HepG2 (cell line): ENCODE results near the gene BCAS4. TPM values are rescaled to one million over a fixed set of nuclear protein-coding genes. Genes with fewer than 3 reads are reported as not detected.

Experiments used
- ELK4 ChIP-seq: sonication (generic); formaldehyde crosslinking; IDR thresholded peaks from 2 replicates; pipeline ENCODE4 v1.9.0; 2021; ENCODE audit warnings: missing genetic modification reagents, borderline replicate concordance
- FOXC1 ChIP-seq: sonication (generic); formaldehyde crosslinking; IDR thresholded peaks from 2 replicates; pipeline ENCODE4 v1.8.0; 2022; ENCODE audit warnings: mild to moderate bottlenecking, missing genetic modification reagents, borderline replicate concordance
- FOXO1 ChIP-seq: sonication (generic); formaldehyde crosslinking; IDR thresholded peaks from 2 replicates; pipeline ENCODE4 v1.4.0; 2020; ENCODE audit warnings: missing genetic modification reagents
- JDP2 ChIP-seq: sonication (generic); formaldehyde crosslinking; IDR thresholded peaks from 2 replicates; pipeline ENCODE4 v1.8.1; 2022; ENCODE audit warnings: missing genetic modification reagents, borderline replicate concordance
- KDM6A ChIP-seq: IDR thresholded peaks from 2 replicates; pipeline ENCODE4 v1.6.1; 2016; ENCODE audit warnings: low read depth
- KLF9 ChIP-seq: IDR thresholded peaks from 2 replicates; pipeline ENCODE4 v1.6.1; 2016; ENCODE audit warnings: low read depth
- MTA1 ChIP-seq: sonication (generic); formaldehyde crosslinking; IDR thresholded peaks from 2 replicates; pipeline ENCODE4 v1.4.0; 2020; ENCODE audit warnings: missing genetic modification reagents, mild to moderate bottlenecking, borderline replicate concordance
- NCOA5 ChIP-seq: sonication (generic); formaldehyde crosslinking; IDR thresholded peaks from 2 replicates; pipeline ENCODE4 v1.4.0; 2020; ENCODE audit warnings: missing genetic modification reagents
- NFIB ChIP-seq: sonication (generic); formaldehyde crosslinking; IDR thresholded peaks from 2 replicates; pipeline ENCODE4 v1.9.0; 2021; ENCODE audit warnings: missing genetic modification reagents, mild to moderate bottlenecking, borderline replicate concordance
- PCBP1 ChIP-seq: fragments of 200-400 bp; formaldehyde crosslinking; IDR thresholded peaks from 2 replicates; pipeline ENCODE4 v1.6.1; 2017; ENCODE audit warnings: mild to moderate bottlenecking, low read depth, low read length, borderline replicate concordance
- SATB2 ChIP-seq: sonication (generic); formaldehyde crosslinking; IDR thresholded peaks from 2 replicates; pipeline ENCODE4 v1.5.0; 2020; ENCODE audit warnings: missing genetic modification reagents
- SIN3A ChIP-seq: IDR thresholded peaks from 2 replicates; pipeline ENCODE4 v1.6.1; 2011; ENCODE audit warnings: low read depth, mild to moderate bottlenecking, control low read depth, low read length, borderline replicate concordance
- SMYD3 ChIP-seq: sonication (generic); formaldehyde crosslinking; IDR thresholded peaks from 2 replicates; pipeline ENCODE4 v1.8.1; 2023; ENCODE audit warnings: mild to moderate bottlenecking, missing genetic modification reagents
- TFAP4 ChIP-seq: sonication (generic); IDR thresholded peaks from 2 replicates; pipeline ENCODE4 v1.6.1; 2016; ENCODE audit warnings: low read depth, borderline replicate concordance
- TGIF2 ChIP-seq: IDR thresholded peaks from 2 replicates; pipeline ENCODE4 v1.6.1; 2016; ENCODE audit warnings: control low read depth, missing compliant biosample characterization
- ZBTB7A ChIP-seq: sonication (generic); formaldehyde crosslinking; IDR thresholded peaks from 2 replicates; pipeline ENCODE4 v1.8.0; 2022; ENCODE audit warnings: mild to moderate bottlenecking, missing genetic modification reagents
- ZKSCAN8 ChIP-seq: IDR thresholded peaks from 2 replicates; pipeline ENCODE4 v1.6.1; 2016; ENCODE audit warnings: borderline replicate concordance, missing genetic modification reagents, missing compliant biosample characterization
- ZNF251 ChIP-seq: sonication (generic); formaldehyde crosslinking; IDR thresholded peaks from 2 replicates; pipeline ENCODE4 v1.9.0; 2021; ENCODE audit warnings: mild to moderate bottlenecking, missing genetic modification reagents
- ZNF263 ChIP-seq: sonication (generic); formaldehyde crosslinking; IDR thresholded peaks from 2 replicates; pipeline ENCODE4 v1.4.0; 2020; ENCODE audit warnings: missing genetic modification reagents
- ZNF552 ChIP-seq: sonication (generic); formaldehyde crosslinking; IDR thresholded peaks from 2 replicates; pipeline ENCODE4 v1.9.0; 2022; ENCODE audit warnings: missing genetic modification reagents, mild to moderate bottlenecking, borderline replicate concordance
- ZNF746 ChIP-seq: sonication (generic); formaldehyde crosslinking; IDR thresholded peaks from 2 replicates; pipeline ENCODE4 v1.8.0; 2022; ENCODE audit warnings: mild to moderate bottlenecking, missing genetic modification reagents
- ZNF766 ChIP-seq: sonication (generic); formaldehyde crosslinking; IDR thresholded peaks from 2 replicates; pipeline ENCODE4 v1.5.0; 2020; ENCODE audit warnings: missing genetic modification reagents, borderline replicate concordance
- ZNF776 ChIP-seq: sonication (generic); formaldehyde crosslinking; IDR thresholded peaks from 2 replicates; pipeline ENCODE4 v1.4.0; 2020; ENCODE audit warnings: mild to moderate bottlenecking, missing genetic modification reagents
- ZZZ3 ChIP-seq: sonication (generic); formaldehyde crosslinking; IDR thresholded peaks from 2 replicates; pipeline ENCODE4 v1.4.0; 2020; ENCODE audit warnings: missing genetic modification reagents, mild to moderate bottlenecking, borderline replicate concordance
- polyA plus RNA-seq, 8 experiments: library from polyadenylated mRNA; depleted of rRNA in 3 of 8; stranded (reverse) in 7 of 8; unstranded in 1 of 8; fragments of >200 nt; fragmentation: Illumina TruSeq in 4 of 8; extraction: Trizol in 4 of 8; gene quantifications; 2 replicates each; pipeline versions ENCODE4 v1.2.1 to v1.2.3, GENCODE V29; 2011 to 2016; ENCODE audit warnings: low read depth in 4 of 8, missing spikeins in 1 of 8, mixed read lengths in 1 of 8; ENCODE audit not compliant: insufficient read depth in 1 of 8
- total RNA-seq, 5 experiments: library from RNA; depleted of rRNA; stranded (reverse); fragments of >200 nt; fragmentation: Illumina TruSeq; extraction: Trizol; gene quantifications; 2 replicates each; pipeline ENCODE4 v1.2.3, GENCODE V29; 2016; ENCODE audit warnings: low read depth in 1 of 5
- TF ChIP-seq, protein P1 (sequence below): sonication (generic); formaldehyde crosslinking; IDR thresholded peaks from 2 replicates; pipeline ENCODE4 v1.4.0; 2020; ENCODE audit warnings: low read depth, missing genetic modification reagents

BCAS4 gene
- total and polyA plus RNA-seq, 2 of the 13 experiments (the other 11 are each of a cell fraction or from before 2014, with no cell fraction given): 7.2 to 8.0 TPM

GRCh38 chr20:50855498-50856474, 60.9 kb downstream of the BCAS4 start (continued):
- TF ChIP-seq, protein P1, sequence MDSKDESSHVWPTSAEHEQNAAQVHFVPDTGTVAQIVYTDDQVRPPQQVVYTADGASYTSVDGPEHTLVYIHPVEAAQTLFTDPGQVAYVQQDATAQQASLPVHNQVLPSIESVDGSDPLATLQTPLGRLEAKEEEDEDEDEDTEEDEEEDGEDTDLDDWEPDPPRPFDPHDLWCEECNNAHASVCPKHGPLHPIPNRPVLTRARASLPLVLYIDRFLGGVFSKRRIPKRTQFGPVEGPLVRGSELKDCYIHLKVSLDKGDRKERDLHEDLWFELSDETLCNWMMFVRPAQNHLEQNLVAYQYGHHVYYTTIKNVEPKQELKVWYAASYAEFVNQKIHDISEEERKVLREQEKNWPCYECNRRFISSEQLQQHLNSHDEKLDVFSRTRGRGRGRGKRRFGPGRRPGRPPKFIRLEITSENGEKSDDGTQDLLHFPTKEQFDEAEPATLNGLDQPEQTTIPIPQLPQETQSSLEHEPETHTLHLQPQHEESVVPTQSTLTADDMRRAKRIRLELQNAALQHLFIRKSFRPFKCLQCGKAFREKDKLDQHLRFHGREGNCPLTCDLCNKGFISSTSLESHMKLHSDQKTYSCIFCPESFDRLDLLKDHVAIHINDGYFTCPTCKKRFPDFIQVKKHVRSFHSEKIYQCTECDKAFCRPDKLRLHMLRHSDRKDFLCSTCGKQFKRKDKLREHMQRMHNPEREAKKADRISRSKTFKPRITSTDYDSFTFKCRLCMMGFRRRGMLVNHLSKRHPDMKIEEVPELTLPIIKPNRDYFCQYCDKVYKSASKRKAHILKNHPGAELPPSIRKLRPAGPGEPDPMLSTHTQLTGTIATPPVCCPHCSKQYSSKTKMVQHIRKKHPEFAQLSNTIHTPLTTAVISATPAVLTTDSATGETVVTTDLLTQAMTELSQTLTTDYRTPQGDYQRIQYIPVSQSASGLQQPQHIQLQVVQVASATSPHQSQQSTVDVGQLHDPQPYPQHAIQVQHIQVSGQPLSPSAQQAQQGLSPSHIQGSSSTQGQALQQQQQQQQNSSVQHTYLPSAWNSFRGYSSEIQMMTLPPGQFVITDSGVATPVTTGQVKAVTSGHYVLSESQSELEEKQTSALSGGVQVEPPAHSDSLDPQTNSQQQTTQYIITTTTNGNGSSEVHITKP (CRISPR knock-in tag): no peak; the same call in 1 of the 2 replicates
- TF ChIP-seq ZZZ3 (CRISPR knock-in tag): no peak; the same call in 1 of the 2 replicates
- TF ChIP-seq FOXO1 (CRISPR knock-in tag): peak; percentile 68
- TF ChIP-seq SATB2 (CRISPR knock-in tag): no peak
- no peak for TF ChIP-seq ZNF746
- TF ChIP-seq ZNF552 (CRISPR knock-in tag): no peak
- TF ChIP-seq TFAP4: peak; percentile 30; the same call in 1 of the 2 replicates
- TF ChIP-seq ZNF263 (CRISPR knock-in tag): 0 out of 2 replicates have a peak, but pooled peaks have one; percentile 18
- TF ChIP-seq ZNF766 (CRISPR knock-in tag): peak; percentile 49; the same call in 1 of the 2 replicates
- TF ChIP-seq ZBTB7A (CRISPR knock-in tag): no peak
- TF ChIP-seq ZKSCAN8 (CRISPR knock-in tag): no peak
- TF ChIP-seq NCOA5 (CRISPR knock-in tag): no peak
- no peak for TF ChIP-seq JDP2 (CRISPR knock-in tag)
- no peak for TF ChIP-seq ELK4 (CRISPR knock-in tag)
- TF ChIP-seq PCBP1: no peak
- TF ChIP-seq KLF9 (CRISPR knock-in tag): no peak
- TF ChIP-seq NFIB (CRISPR knock-in tag): no peak
- TF ChIP-seq TGIF2 (CRISPR knock-in tag): peak; percentile 70; the same call in 1 of the 2 replicates
- TF ChIP-seq MTA1 (CRISPR knock-in tag): peak; percentile 61; the same call in 1 of the 2 replicates
- TF ChIP-seq SMYD3 (CRISPR knock-in tag): no peak
- no peak for TF ChIP-seq SIN3A
- no peak for TF ChIP-seq ZNF251 (CRISPR knock-in tag)
- TF ChIP-seq ZNF776: no peak
- no peak for TF ChIP-seq FOXC1 (CRISPR knock-in tag)
- TF ChIP-seq KDM6A (CRISPR knock-in tag): peak; percentile 26; the same call in 1 of the 2 replicates
